Measurements from ENCODE around the gene UBE2Z. TPM values are rescaled to one million over a fixed set of nuclear protein-coding genes. Genes with fewer than 3 reads are reported as not detected.

The UBE2Z gene
- total and polyA plus RNA-seq, 2 of the 13 experiments (the other 11 are each of a cell fraction or from before 2014, with no cell fraction given): 63.2 to 122 TPM

GRCh38 chr17:48944515-48945260, 36.5 kb downstream of the UBE2Z start, which contains the start of gene SNF8 (continued):
- TF ChIP-seq BORCS8-MEF2B (CRISPR knock-in tag; IDR thresholded peaks at IDR 0.05) (peak; percentile 96), FOXA1 (IDR thresholded peaks at IDR 0.05) (no peak), FOXA1 (CRISPR knock-in tag; IDR thresholded peaks at IDR 0.05) (no peak; the same call in 1 of the 2 replicates), ZNF446 (CRISPR knock-in tag; IDR thresholded peaks at IDR 0.05) (peak; percentile 37; the same call in 1 of the 2 replicates), CREM (IDR thresholded peaks at IDR 0.05) (peak; percentile 95), CREM (CRISPR knock-in tag; IDR thresholded peaks at IDR 0.05) (peak; percentile 89), ZFP36L2 (CRISPR knock-in tag; IDR thresholded peaks at IDR 0.05) (no peak), ZGPAT (CRISPR knock-in tag; IDR thresholded peaks at IDR 0.05) (peak; percentile 95), ZBTB20 (CRISPR knock-in tag; IDR thresholded peaks at IDR 0.05; ENCODE audit: borderline replicate concordance, low read depth) (peak; percentile 95; the same call in 1 of the 2 replicates), RARG (CRISPR knock-in tag; IDR thresholded peaks at IDR 0.05; ENCODE audit: low read depth) (no peak), HOXA7 (CRISPR knock-in tag; IDR thresholded peaks at IDR 0.05) (no peak), ZNF367 (CRISPR knock-in tag; IDR thresholded peaks at IDR 0.05; ENCODE audit: borderline replicate concordance) (0 out of 2 replicates have a peak, but pooled peaks have one; percentile 77), XRCC5 (optimal IDR thresholded peaks at IDR 0.05; ENCODE audit: low read length) (peak; percentile 52), PAX8 (CRISPR knock-in tag; IDR thresholded peaks at IDR 0.05; ENCODE audit: borderline replicate concordance) (peak; percentile 95), RFX1 (IDR thresholded peaks at IDR 0.05) (no peak), MAFG (CRISPR knock-in tag; IDR thresholded peaks at IDR 0.05) (no peak), LCORL (IDR thresholded peaks at IDR 0.05) (no peak), LCORL (CRISPR knock-in tag; IDR thresholded peaks at IDR 0.05) (peak; percentile 90), PRPF4 (IDR thresholded peaks at IDR 0.05; ENCODE audit: low read depth, low read length, poor library complexity, severe bottlenecking) (no peak)
- TF ChIP-seq, protein P1, sequence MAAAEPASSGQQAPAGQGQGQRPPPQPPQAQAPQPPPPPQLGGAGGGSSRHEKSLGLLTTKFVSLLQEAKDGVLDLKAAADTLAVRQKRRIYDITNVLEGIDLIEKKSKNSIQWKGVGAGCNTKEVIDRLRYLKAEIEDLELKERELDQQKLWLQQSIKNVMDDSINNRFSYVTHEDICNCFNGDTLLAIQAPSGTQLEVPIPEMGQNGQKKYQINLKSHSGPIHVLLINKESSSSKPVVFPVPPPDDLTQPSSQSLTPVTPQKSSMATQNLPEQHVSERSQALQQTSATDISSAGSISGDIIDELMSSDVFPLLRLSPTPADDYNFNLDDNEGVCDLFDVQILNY (CRISPR knock-in tag; conservative IDR thresholded peaks at IDR 0.05): peak; percentile 77; the same call in 1 of the 2 replicates
- TF ChIP-seq, protein P2, sequence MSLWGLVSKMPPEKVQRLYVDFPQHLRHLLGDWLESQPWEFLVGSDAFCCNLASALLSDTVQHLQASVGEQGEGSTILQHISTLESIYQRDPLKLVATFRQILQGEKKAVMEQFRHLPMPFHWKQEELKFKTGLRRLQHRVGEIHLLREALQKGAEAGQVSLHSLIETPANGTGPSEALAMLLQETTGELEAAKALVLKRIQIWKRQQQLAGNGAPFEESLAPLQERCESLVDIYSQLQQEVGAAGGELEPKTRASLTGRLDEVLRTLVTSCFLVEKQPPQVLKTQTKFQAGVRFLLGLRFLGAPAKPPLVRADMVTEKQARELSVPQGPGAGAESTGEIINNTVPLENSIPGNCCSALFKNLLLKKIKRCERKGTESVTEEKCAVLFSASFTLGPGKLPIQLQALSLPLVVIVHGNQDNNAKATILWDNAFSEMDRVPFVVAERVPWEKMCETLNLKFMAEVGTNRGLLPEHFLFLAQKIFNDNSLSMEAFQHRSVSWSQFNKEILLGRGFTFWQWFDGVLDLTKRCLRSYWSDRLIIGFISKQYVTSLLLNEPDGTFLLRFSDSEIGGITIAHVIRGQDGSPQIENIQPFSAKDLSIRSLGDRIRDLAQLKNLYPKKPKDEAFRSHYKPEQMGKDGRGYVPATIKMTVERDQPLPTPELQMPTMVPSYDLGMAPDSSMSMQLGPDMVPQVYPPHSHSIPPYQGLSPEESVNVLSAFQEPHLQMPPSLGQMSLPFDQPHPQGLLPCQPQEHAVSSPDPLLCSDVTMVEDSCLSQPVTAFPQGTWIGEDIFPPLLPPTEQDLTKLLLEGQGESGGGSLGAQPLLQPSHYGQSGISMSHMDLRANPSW (CRISPR knock-in tag; IDR thresholded peaks at IDR 0.05; ENCODE audit: borderline replicate concordance): peak; percentile 88; the same call in 1 of the 2 replicates
- TF ChIP-seq, protein P3, sequence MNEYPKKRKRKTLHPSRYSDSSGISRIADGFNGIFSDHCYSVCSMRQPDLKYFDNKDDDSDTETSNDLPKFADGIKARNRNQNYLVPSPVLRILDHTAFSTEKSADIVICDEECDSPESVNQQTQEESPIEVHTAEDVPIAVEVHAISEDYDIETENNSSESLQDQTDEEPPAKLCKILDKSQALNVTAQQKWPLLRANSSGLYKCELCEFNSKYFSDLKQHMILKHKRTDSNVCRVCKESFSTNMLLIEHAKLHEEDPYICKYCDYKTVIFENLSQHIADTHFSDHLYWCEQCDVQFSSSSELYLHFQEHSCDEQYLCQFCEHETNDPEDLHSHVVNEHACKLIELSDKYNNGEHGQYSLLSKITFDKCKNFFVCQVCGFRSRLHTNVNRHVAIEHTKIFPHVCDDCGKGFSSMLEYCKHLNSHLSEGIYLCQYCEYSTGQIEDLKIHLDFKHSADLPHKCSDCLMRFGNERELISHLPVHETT (CRISPR knock-in tag; conservative IDR thresholded peaks at IDR 0.05): peak; percentile 91
- TF ChIP-seq, protein P4, sequence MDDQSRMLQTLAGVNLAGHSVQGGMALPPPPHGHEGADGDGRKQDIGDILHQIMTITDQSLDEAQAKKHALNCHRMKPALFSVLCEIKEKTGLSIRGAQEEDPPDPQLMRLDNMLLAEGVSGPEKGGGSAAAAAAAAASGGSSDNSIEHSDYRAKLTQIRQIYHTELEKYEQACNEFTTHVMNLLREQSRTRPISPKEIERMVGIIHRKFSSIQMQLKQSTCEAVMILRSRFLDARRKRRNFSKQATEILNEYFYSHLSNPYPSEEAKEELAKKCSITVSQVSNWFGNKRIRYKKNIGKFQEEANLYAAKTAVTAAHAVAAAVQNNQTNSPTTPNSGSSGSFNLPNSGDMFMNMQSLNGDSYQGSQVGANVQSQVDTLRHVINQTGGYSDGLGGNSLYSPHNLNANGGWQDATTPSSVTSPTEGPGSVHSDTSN (CRISPR knock-in tag; IDR thresholded peaks at IDR 0.05; ENCODE audit: borderline replicate concordance): 0 out of 2 replicates have a peak, but pooled peaks have one; percentile 85

All from HepG2 (cell line).